Ovary (tissue), 9 donors: ENCODE measurements around the gene CRY2. TPM values are rescaled to one million over a fixed set of nuclear protein-coding genes. Genes with fewer than 3 reads are reported as not detected.
A peak's percentile ranks its signal among the peaks of the same experiment; 100 is the strongest.

Source experiments
- DNase-seq, 5 donors: peaks; one replicate each; pipeline ENCODE4 v3.0.0-alpha.2; 2019 to 2020
- H3K27ac ChIP-seq, 2 donors: fragments of 200-600 bp; one replicate each; pipeline versions ENCODE4 v1.5.1 to v1.8.0; 2019 to 2022
- H3K27me3 ChIP-seq: fragments of 200-600 bp; one replicate; pipeline ENCODE4 v1.8.0; 2022
- H3K36me3 ChIP-seq: fragments of 200-600 bp; sonication (generic); one replicate; pipeline ENCODE4 v1.5.1; 2019
- H3K4me1 ChIP-seq: one replicate; pipeline ENCODE4 v1.8.1; 2013; ENCODE audit warnings: mild to moderate bottlenecking, moderate library complexity; ENCODE audit not compliant: insufficient read depth
- H3K4me3 ChIP-seq: fragments of 200-600 bp; sonication (generic); one replicate; pipeline ENCODE4 v1.5.1; 2017
- H3K9me3 ChIP-seq, 2 donors: fragments of 200-600 bp in 1 of 2; sonication (generic) in 1 of 2; one replicate each; pipeline versions ENCODE4 v1.5.1 to v1.8.1; 2013 to 2019; ENCODE audit warnings: mild to moderate bottlenecking in 1 of 2, moderate library complexity in 1 of 2
- CTCF ChIP-seq, 3 donors: fragments of 450-650 bp in 2 of 3; fragments of 200-600 bp in 1 of 3; IDR thresholded peaks; one replicate each; pipeline versions ENCODE4 v1.5.1 to v1.8.0; 2016 to 2022; ENCODE audit warnings: antibody characterized with exemption in 3 of 3, mild to moderate bottlenecking in 1 of 3
- EP300 ChIP-seq: sonication (generic); formaldehyde crosslinking; IDR thresholded peaks from one replicate; pipeline ENCODE4 v1.6.1; 2017; ENCODE audit warnings: antibody characterized with exemption
- POLR2A ChIP-seq: fragments of 450-650 bp; IDR thresholded peaks from one replicate; pipeline ENCODE4 v1.6.1; 2017; ENCODE audit warnings: antibody characterized with exemption, mild to moderate bottlenecking, moderate library complexity
- whole genome bisulfite sequencing, 3 donors: extraction: QIAGEN DNeasy Blood & Tissue Kit in 1 of 3; methylation state at CpG; one replicate each; pipeline versions ENCODE4 v1.1.5 to v1.1.7; 2013 to 2017; 5-methylcytosine and 5-hydroxymethylcytosine counted together
- intact Hi-C, 4 donors: fragments of 100-400 bp; cut with DNase I; formaldehyde crosslinking; loops; one replicate each; pipeline versions ENCODE4 v1.11.0 to v1.15.1; 2022 to 2023
- polyA plus RNA-seq, 2 donors: library from polyadenylated mRNA; stranded (reverse); fragments of 200-250 nt in 1 of 2; fragments of 350-450 nt in 1 of 2; fragmentation: Illumina TruSeq in 1 of 2; extraction: RNeasy Lipid Tissue Mini Kit (QIAGEN cat#74804) in 1 of 2; gene quantifications; one replicate each; pipeline ENCODE4 v1.2.3, GENCODE V29; 2013 to 2014
- total RNA-seq, 7 donors: library from RNA; depleted of rRNA in 2 of 7; stranded (reverse); fragments of >200 nt in 2 of 7; fragmentation: NEBNext Ultra II Directional in 3 of 7; extraction: Animal tissue kit (Norgen Biotek cat#: 25700) in 3 of 7; gene quantifications; one replicate each; pipeline versions ENCODE4 v1.1.0 to v1.2.4, GENCODE V29; 2016 to 2023
- donor health status: DM: no; HTN: no; CAD: no; lungs with moderate emphysema.
- donor health status: DM: no; HTN: no; CAD: no.
- donor health status: Bipolar disorder and iron deficiency.
- donor health status: DM: yes; HTN: yes; CAD: no.
- donor health status: DM: no; HTN: no; CAD: no.
- donor health status: DM: yes; HTN: yes; CAD: no.

Gene CRY2
- total and polyA plus RNA-seq, 9 donors = 37.2 to 94.2 (median 51.9) TPM

DNA sequence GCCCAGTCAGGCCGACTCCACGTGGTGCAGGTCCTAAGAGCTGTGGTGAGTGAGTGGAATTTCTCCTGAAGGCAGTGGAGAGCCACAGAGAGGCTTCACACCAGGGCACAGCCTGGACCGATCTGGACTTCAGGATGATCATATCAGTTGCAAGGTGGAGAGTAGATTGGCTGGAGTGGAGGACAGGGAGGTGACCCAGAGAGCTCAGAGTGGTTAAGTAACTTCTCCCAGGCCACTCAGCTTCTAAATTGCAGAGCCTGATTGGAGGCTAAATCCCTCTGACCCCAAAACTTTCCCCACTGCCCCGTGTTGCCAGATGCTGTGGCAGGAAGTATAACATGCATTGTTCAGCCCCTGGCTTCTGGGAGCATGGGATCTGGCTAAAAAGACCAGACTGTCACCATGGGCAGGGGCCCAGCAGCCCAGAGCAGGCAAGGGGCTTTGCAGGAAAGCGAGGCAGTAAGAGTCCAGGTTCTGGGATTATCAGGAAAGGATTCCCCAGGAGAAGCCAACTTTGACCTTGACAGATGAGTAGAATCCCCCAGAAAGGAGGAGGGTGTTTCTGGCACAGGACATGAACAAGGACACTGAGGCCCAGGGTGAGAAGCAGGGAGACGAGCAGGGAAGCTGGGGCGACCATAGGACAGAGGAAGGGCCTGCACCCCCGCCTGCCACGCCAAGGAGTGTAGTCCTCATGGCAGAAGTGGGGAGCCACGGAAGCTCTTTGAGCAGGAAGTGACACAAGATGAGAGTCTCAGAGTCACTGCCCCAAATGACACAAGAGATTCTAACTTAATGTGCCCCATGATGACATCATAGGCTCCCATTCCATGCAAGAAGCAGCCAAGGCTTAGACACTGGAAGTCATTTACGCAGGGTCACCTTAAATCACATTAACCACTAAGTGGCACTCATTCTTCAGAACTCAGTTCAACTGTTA is 37.5 kb upstream of the CRY2 start:
- intact Hi-C loops = no loop called here
- H3K27ac ChIP-seq = no peak overlapping the region
- no peak overlapping the region for H3K4me3 ChIP-seq
- no peak for TF ChIP-seq POLR2A
- no peak for TF ChIP-seq CTCF (IDR thresholded peaks at IDR 0.05)
- TF ChIP-seq EP300 = no peak
- whole genome bisulfite sequencing, 3 donors = 63 to 71% (median 70%) methylated on average over 11 of the region's 11 CpGs
- peaks cover 11% of the 10 kb centered on the region for H3K4me1 ChIP-seq
- H3K36me3 ChIP-seq = no peaks in the 10 kb centered on the region
- DNase-seq = peak in 1 of 5 donors; percentile 21
- H3K27me3 ChIP-seq = no peaks in the 10 kb centered on the region
- H3K9me3 ChIP-seq = no peaks in the 10 kb centered on the region

GRCh38 chr11:45810431-45811108 is 36.7 kb upstream of the CRY2 start:
- Histone ChIP-seq H3K4me1 (peaks cover 11% of the 10 kb centered on the region), H3K9me3 (no peaks in the 10 kb centered on the region), H3K4me3 (no peak overlapping the region), H3K27ac (no peak overlapping the region), H3K27me3 (no peaks in the 10 kb centered on the region), H3K36me3 (no peaks in the 10 kb centered on the region)
- peak in 1 of 5 donors; percentile 23 for DNase-seq
- WGBS, 3 donors = 82 to 87% (median 86%) methylated on average over 23 of the region's 23 CpGs
- intact Hi-C loops = no loop called here
- no peak for TF ChIP-seq POLR2A
- TF ChIP-seq CTCF (IDR thresholded peaks at IDR 0.05) = no peak
- no peak for TF ChIP-seq EP300

DNA sequence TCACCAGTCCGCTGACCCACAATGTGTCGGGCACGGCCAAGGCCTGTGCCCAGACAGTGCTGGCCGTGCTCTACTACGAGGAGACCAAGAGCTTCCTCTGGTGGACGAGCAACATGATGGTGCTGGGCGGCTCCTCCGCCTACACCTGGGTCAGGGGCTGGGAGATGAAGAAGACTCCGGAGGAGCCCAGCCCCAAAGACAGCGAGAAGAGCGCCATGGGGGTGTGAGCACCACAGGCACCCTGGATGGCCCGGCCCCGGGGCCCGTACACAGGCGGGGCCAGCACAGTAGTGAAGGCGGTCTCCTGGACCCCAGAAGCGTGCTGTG is 36.2 kb upstream of the CRY2 start:
- peak in 1 of 5 donors; percentile 33 for DNase-seq
- TF ChIP-seq POLR2A (no peak), CTCF (IDR thresholded peaks at IDR 0.05) (no peak), EP300 (no peak)
- 88 to 91% (median 91%) methylated on average over 17 of the region's 17 CpGs for WGBS, 3 donors
- Histone ChIP-seq H3K9me3 (no peaks in the 10 kb centered on the region), H3K4me1 (peaks cover 7% of the 10 kb centered on the region), H3K4me3 (no peak overlapping the region), H3K27ac (no peak overlapping the region), H3K36me3 (no peaks in the 10 kb centered on the region), H3K27me3 (no peaks in the 10 kb centered on the region)
- intact Hi-C loops = no loop called here

- Histone ChIP-seq H3K27me3 (no peaks in the 10 kb centered on the region), H3K4me3 (no peak overlapping the region), H3K4me1 (peaks cover 4% of the 10 kb centered on the region), H3K27ac (no peak overlapping the region), H3K36me3 (no peaks in the 10 kb centered on the region), H3K9me3 (no peaks in the 10 kb centered on the region)
- TF ChIP-seq POLR2A = no peak
- TF ChIP-seq CTCF (IDR thresholded peaks at IDR 0.05) = no peak
- no peak for TF ChIP-seq EP300
- 82 to 91% (median 88%) methylated on average over 8 of the region's 8 CpGs for WGBS, 3 donors
- intact Hi-C loops = no loop called here
- peak in 1 of 5 donors; percentile 14 for DNase-seq
Observed at GRCh38 chr11:45811571-45812290, 35.5 kb upstream of the CRY2 start.
